ENCODE results near the gene GIGYF2.

GRCh38 chr2:232896720-232897597 is 199.8 kb downstream of the GIGYF2 start:
- TF ChIP-seq EP300 (IDR thresholded peaks at IDR 0.05; ENCODE audit: borderline replicate concordance) (no peak), MAX (IDR thresholded peaks at IDR 0.05) (no peak), EGR1 (IDR thresholded peaks at IDR 0.05) (no peak), TEAD4 (IDR thresholded peaks at IDR 0.05) (no peak), YY1 (IDR thresholded peaks at IDR 0.05; ENCODE audit: low read depth) (no peak), USF1 (IDR thresholded peaks at IDR 0.05) (no peak), REST (IDR thresholded peaks at IDR 0.05; ENCODE audit: low read depth) (no peak), NFIC (IDR thresholded peaks at IDR 0.05) (no peak), CEBPB (IDR thresholded peaks at IDR 0.05) (no peak), TAF1 (IDR thresholded peaks at IDR 0.05; ENCODE audit: low read depth) (no peak), RAD21 (IDR thresholded peaks at IDR 0.05; ENCODE audit: low read depth) (no peak), CREB1 (IDR thresholded peaks at IDR 0.05; ENCODE audit: low read depth) (no peak), TCF12 (IDR thresholded peaks at IDR 0.05; ENCODE audit: low read depth) (no peak)

Measured in Ishikawa (cell line).